Spleen (tissue), 11 donors: ENCODE results near the gene FBXL17. TPM values are rescaled to one million over a fixed set of nuclear protein-coding genes. Genes with fewer than 3 reads are reported as not detected.

Experiments used
- DNase-seq: peaks from one replicate; pipeline ENCODE4 v3.0.0-alpha.2; 2020
- H3K27ac ChIP-seq, 8 donors: fragments of 200-600 bp; sonication (generic) in 7 of 8; 1 replicate in 4 of 8; 2 replicates in 4 of 8; pipeline versions ENCODE4 v1.5.0 to v1.8.0; 2016 to 2021; ENCODE audit warnings: inconsistent platforms in 4 of 8, mild to moderate bottlenecking in 4 of 8, moderate library complexity in 1 of 8
- H3K27me3 ChIP-seq, 7 donors: fragments of 200-600 bp; sonication (generic) in 6 of 7; replicated peaks in 1 of 7; 1 replicate in 4 of 7; 2 replicates in 3 of 7; pipeline versions ENCODE4 v1.5.0 to v1.8.0; 2016 to 2021; ENCODE audit warnings: inconsistent platforms in 3 of 7, mild to moderate bottlenecking in 1 of 7
- H3K36me3 ChIP-seq, 6 donors: fragments of 200-600 bp; sonication (generic) in 5 of 6; 1 replicate in 4 of 6; 2 replicates in 2 of 6; pipeline versions ENCODE4 v1.5.0 to v1.8.0; 2016 to 2021; ENCODE audit warnings: inconsistent platforms in 2 of 6
- H3K4me1 ChIP-seq, 6 donors: fragments of 200-600 bp; sonication (generic) in 5 of 6; 1 replicate in 3 of 6; 2 replicates in 3 of 6; pipeline versions ENCODE4 v1.5.0 to v1.8.0; 2016 to 2021; ENCODE audit warnings: inconsistent platforms in 3 of 6
- H3K4me3 ChIP-seq, 8 donors: fragments of 200-600 bp; sonication (generic) in 7 of 8; 1 replicate in 4 of 8; 2 replicates in 4 of 8; pipeline versions ENCODE4 v1.5.0 to v1.8.0; 2016 to 2021; ENCODE audit warnings: inconsistent platforms in 4 of 8, mild to moderate bottlenecking in 4 of 8, moderate library complexity in 2 of 8
- H3K9me3 ChIP-seq, 8 donors: fragments of 200-600 bp; sonication (generic) in 7 of 8; 1 replicate in 4 of 8; 2 replicates in 4 of 8; pipeline versions ENCODE4 v1.5.0 to v1.8.0; 2016 to 2021; ENCODE audit warnings: inconsistent platforms in 4 of 8
- POLR2A ChIP-seq, 3 donors: fragments of 450-650 bp; IDR thresholded peaks; one replicate each; pipeline ENCODE4 v1.5.1; 2017; ENCODE audit warnings: antibody characterized with exemption in 3 of 3, mild to moderate bottlenecking in 1 of 3
- POLR2AphosphoS5 ChIP-seq, 3 donors: sonication (generic); formaldehyde crosslinking; IDR thresholded peaks; one replicate each; pipeline ENCODE4 v1.5.1; 2017; ENCODE audit warnings: antibody characterized with exemption in 3 of 3
- WGBS, 5 donors: extraction: QIAGEN DNeasy Blood & Tissue Kit in 3 of 5; methylation state at CpG; one replicate each; pipeline versions ENCODE4 v1.1.5 to v1.1.7; 2013 to 2018; 5-methylcytosine and 5-hydroxymethylcytosine counted together
- intact Hi-C: fragments of 100-400 bp; cut with DNase I; formaldehyde crosslinking; loops from one replicate; pipeline ENCODE4 v1.15.0; 2023; ENCODE audit warnings: low total_unique reads
- polyA plus RNA-seq, 3 donors: library from polyadenylated mRNA; stranded (reverse); fragments of 200-250 nt; gene quantifications; one replicate each; pipeline ENCODE4 v1.2.1, GENCODE V29; 2013
- total RNA-seq, 7 donors: library from RNA; depleted of rRNA in 3 of 7; stranded (reverse); fragments of >200 nt in 3 of 7; fragmentation: NEBNext Ultra II Directional in 4 of 7; extraction: Animal tissue kit (Norgen Biotek cat#: 25700) in 4 of 7; gene quantifications; one replicate each; pipeline versions ENCODE4 v1.1.0 to v1.2.1, GENCODE V29; 2016 to 2021
- TF ChIP-seq, protein P1 (sequence below), 11 experiments: fragments of 200-600 bp in 7 of 11; fragments of 450-650 bp in 4 of 11; sonication (generic) in 4 of 11; IDR thresholded peaks in 8 of 11; conservative IDR thresholded peaks in 3 of 11; 1 replicate in 7 of 11; 2 replicates in 4 of 11; pipeline versions ENCODE4 v1.4.0 to v1.8.0; 2016 to 2021; ENCODE audit warnings: antibody characterized with exemption in 11 of 11, inconsistent platforms in 4 of 11, mild to moderate bottlenecking in 1 of 11
- donor health status: healthy with polysubstance abuse.
- donor health status: DM: no; HTN: no; CAD: no; lungs with moderate emphysema.
- donor health status: DM: no; HTN: no; CAD: no.
- donor health status: Bipolar disorder and iron deficiency.
- donor health status: healthy.
- donor health status: DM: no; HTN: no; CAD: no.
- donor health status: DM: yes; HTN: yes; CAD: no.

Gene FBXL17
- total and polyA plus RNA-seq, 10 donors, result 5.1 to 39.9 (median 21.8) TPM

DNA sequence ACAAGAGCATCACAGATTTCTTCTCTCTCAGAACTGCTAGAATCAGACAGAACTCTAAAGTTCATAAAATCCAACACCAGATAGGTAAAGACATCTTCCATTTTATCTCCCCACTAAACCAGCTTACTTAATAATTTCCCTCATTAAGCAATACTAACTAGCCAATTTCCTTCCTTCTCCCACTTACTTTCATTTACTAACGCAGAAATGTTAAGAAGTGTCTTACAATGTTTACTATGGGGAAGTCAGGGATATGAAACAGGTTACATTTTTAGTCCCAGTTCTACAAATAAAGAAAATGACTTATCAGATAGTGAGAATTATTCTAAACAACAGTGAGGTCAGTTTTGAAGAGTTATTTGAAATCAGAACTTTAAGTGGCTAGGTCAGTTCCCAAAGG lies 236.5 kb downstream of the FBXL17 start:
- no peaks in the 10 kb centered on the region for H3K9me3 ChIP-seq
- DNase-seq, result no peak
- H3K4me3 ChIP-seq, result no peak overlapping the region
- intact Hi-C loops, result no loop called here
- no peaks in the 10 kb centered on the region for H3K36me3 ChIP-seq
- peaks cover 0 to 13% (median 0%) of the 10 kb centered on the region in 6 donors for H3K4me1 ChIP-seq
- H3K27ac ChIP-seq, result peak overlapping the region in 1 of 8 donors; percentile 5
- 40 to 53% (median 43%) methylated on average over 1 of the region's 1 CpG for whole genome bisulfite sequencing, 5 donors
- no peaks in the 10 kb centered on the region for H3K27me3 ChIP-seq
- TF ChIP-seq, protein P1, sequence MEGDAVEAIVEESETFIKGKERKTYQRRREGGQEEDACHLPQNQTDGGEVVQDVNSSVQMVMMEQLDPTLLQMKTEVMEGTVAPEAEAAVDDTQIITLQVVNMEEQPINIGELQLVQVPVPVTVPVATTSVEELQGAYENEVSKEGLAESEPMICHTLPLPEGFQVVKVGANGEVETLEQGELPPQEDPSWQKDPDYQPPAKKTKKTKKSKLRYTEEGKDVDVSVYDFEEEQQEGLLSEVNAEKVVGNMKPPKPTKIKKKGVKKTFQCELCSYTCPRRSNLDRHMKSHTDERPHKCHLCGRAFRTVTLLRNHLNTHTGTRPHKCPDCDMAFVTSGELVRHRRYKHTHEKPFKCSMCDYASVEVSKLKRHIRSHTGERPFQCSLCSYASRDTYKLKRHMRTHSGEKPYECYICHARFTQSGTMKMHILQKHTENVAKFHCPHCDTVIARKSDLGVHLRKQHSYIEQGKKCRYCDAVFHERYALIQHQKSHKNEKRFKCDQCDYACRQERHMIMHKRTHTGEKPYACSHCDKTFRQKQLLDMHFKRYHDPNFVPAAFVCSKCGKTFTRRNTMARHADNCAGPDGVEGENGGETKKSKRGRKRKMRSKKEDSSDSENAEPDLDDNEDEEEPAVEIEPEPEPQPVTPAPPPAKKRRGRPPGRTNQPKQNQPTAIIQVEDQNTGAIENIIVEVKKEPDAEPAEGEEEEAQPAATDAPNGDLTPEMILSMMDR (IDR thresholded peaks at IDR 0.05 in 8 of 11, conservative IDR thresholded peaks at IDR 0.05 in 3 of 11), result no peak
- TF ChIP-seq POLR2A (IDR thresholded peaks at IDR 0.05) (no peak), POLR2AphosphoS5 (IDR thresholded peaks at IDR 0.05) (no peak)

DNA sequence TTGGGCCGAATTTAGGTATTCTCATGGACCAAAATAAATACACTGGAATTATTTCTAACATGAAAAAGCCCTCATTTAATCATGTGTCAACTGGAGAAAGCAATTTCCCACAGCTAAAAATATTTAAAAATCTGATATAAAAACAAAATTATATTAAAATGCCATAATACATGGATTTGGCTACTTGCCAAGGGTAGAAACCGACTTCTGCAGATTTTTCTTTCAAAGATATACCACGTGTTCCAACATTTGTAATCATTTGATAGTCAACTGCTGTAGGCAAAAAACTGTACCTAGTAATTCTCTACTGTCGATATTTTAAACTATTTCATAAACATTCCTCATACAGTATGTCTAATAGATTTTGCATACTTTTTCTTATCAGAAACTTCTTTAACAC lies 237.6 kb downstream of the FBXL17 start:
- Histone ChIP-seq H3K27me3 (no peaks in the 10 kb centered on the region), H3K9me3 (no peaks in the 10 kb centered on the region), H3K4me3 (no peak overlapping the region), H3K36me3 (no peaks in the 10 kb centered on the region), H3K4me1 (peaks cover 0 to 13% (median 0%) of the 10 kb centered on the region in 6 donors), H3K27ac (no peak overlapping the region)
- no peak for DNase-seq
- intact Hi-C loops, result no loop called here
- WGBS, 5 donors, result 88 to 96% (median 92%) methylated on average over 4 of the region's 4 CpGs
- TF ChIP-seq, protein P1 (IDR thresholded peaks at IDR 0.05 in 8 of 11, conservative IDR thresholded peaks at IDR 0.05 in 3 of 11), result no peak
- no peak for TF ChIP-seq POLR2A (IDR thresholded peaks at IDR 0.05)
- no peak for TF ChIP-seq POLR2AphosphoS5 (IDR thresholded peaks at IDR 0.05)

DNA sequence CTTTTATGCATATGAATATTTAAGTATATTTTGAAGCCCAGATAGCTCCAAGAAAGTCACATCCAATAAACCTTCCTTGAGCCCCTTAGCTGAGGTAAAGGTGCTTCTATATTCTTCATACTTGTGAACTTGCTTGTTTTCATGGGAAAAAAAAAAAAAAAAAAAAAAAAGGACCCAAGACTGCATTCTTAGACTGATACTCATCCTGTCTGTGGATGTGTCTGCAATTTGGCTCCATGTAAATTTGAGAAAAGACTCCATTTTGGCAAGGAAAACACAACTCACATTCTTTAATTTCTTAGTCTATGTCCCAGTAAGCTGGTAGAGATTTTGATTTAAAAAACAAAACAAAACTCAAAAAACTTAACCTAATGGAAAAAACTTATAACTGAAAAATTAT lies 238.3 kb downstream of the FBXL17 start:
- intact Hi-C loops, result no loop called here
- DNase-seq, result no peak
- no peak for TF ChIP-seq POLR2AphosphoS5 (IDR thresholded peaks at IDR 0.05)
- TF ChIP-seq, protein P1 (IDR thresholded peaks at IDR 0.05 in 8 of 11, conservative IDR thresholded peaks at IDR 0.05 in 3 of 11), result no peak
- TF ChIP-seq POLR2A (IDR thresholded peaks at IDR 0.05), result no peak

DNA sequence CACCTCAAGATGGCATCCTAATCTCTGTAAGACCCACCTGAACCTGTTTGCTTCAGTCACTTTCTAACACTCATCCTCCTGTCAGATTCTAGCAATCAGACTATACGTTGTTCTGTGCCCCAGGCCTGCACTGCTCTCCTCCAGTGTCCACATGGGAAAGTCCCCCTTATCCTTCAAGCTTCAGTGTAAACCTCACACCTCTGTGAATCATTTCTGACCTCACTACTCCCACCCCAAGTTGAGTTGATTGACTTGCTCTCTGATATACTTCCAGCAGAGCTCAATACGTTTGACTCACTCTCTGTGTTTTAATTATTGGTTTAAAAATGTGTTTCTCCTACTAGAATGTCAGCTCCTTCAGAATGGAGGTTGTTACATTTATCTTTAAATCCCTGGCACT lies 240.2 kb downstream of the FBXL17 start:
- Histone ChIP-seq H3K4me1 (peaks cover 0 to 13% (median 0%) of the 10 kb centered on the region in 6 donors), H3K36me3 (no peaks in the 10 kb centered on the region), H3K27me3 (no peaks in the 10 kb centered on the region), H3K27ac (no peak overlapping the region), H3K9me3 (no peaks in the 10 kb centered on the region), H3K4me3 (no peak overlapping the region)
- no peak for DNase-seq
- 81 to 94% (median 87%) methylated on average over 2 of the region's 2 CpGs for WGBS, 5 donors
- TF ChIP-seq, protein P1 (IDR thresholded peaks at IDR 0.05 in 8 of 11, conservative IDR thresholded peaks at IDR 0.05 in 3 of 11), result no peak
- no peak for TF ChIP-seq POLR2A (IDR thresholded peaks at IDR 0.05)
- no peak for TF ChIP-seq POLR2AphosphoS5 (IDR thresholded peaks at IDR 0.05)
- intact Hi-C loops, result no loop called here

More for the DNA sequence above, 238.3 kb downstream of the FBXL17 start:
- no peaks in the 10 kb centered on the region for H3K27me3 ChIP-seq
- no peaks in the 10 kb centered on the region for H3K9me3 ChIP-seq
- H3K4me3 ChIP-seq, result no peak overlapping the region
- peaks cover 0 to 13% (median 0%) of the 10 kb centered on the region in 6 donors for H3K4me1 ChIP-seq
- H3K36me3 ChIP-seq, result no peaks in the 10 kb centered on the region
- no peak overlapping the region for H3K27ac ChIP-seq
